Glomerular endothelial cell (primary cell): ENCODE data around the gene LAMTOR2. TPM values are rescaled to one million over a fixed set of nuclear protein-coding genes. Genes with fewer than 3 reads are reported as not detected.

Source experiments
- DNase-seq: peaks from one replicate; pipeline ENCODE4 v3.0.0-alpha.2; 2011; ENCODE audit warnings: low read depth, low spot score; ENCODE audit errors: extremely low read depth
- total RNA-seq: library from RNA; depleted of rRNA; stranded (reverse); fragments of >200 nt; gene quantifications from 2 replicates; pipeline ENCODE4 v1.2.3, GENCODE V29; 2015

Gene LAMTOR2
- total RNA-seq, 1 donor from 2014 or later: 113 TPM

DNA sequence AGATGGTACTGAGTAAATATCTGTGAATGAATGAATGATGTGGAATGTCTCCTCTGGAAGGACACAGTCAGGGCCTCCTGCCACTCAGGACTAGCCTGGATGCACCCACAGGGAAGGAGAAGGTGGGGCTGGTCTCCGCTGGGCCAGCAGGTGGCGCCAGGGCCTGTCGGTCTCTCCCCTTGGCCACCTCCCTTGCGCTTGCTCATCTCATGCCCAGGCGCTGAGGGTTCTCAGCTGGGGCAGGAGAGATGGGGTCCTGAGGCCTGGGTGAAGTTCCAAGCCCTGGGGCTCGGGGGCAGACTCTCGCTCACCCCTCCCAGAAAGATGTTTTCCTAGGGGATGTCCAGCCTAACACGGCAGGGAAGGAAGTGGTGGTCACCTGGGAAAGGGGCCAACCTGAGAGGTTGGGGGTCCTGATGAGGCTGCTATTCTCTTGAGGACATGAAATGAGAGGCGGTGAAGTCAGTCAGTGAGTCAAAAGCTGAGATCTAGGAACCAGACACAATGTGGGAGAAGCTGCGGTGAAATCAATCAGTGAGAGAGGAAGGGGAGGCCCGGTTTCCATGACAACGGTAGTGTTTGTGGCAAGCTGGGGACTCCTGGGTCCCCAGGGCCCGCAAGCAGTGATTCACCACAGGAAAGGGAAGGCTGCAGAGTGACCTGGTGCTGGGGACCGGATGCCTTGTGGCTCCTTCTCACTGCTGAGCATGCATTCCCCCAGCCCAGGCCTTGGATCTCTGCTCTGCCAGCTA is 42.2 kb downstream of the LAMTOR2 start:
- DNase-seq: no peak

DNA sequence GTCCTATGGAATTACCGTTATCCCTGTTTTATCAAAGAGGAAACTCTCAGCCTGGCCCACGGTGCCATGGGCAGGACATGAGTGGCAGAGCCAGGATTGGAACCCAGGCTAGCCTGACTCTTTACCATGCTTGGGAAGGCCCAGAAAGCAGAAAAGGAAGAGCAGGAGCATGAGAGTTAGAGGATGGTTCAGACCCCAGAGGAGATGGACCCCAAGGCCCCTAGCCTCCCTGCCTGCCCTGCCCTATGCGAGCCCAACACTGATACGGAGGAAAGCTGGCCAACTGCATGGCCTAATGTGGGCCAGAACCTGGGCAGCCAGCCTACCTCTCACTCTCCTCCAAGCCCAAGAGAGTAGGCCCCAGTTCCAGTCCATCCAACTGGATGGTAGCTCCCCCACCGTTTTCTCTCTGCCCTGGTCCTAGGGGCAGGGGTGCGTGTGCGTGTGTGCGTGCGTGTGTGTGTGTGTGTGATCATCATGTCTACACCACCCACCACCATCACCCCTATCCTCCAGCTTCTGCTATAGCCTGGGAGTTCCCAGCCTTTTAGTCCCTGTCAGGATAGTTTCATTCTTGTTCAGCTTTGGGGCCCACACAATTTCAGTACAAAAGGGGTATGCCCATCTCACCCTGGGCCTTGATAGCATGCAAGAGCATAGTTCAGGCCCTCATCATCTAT is 43.1 kb downstream of the LAMTOR2 start:
- no peak for DNase-seq

DNA sequence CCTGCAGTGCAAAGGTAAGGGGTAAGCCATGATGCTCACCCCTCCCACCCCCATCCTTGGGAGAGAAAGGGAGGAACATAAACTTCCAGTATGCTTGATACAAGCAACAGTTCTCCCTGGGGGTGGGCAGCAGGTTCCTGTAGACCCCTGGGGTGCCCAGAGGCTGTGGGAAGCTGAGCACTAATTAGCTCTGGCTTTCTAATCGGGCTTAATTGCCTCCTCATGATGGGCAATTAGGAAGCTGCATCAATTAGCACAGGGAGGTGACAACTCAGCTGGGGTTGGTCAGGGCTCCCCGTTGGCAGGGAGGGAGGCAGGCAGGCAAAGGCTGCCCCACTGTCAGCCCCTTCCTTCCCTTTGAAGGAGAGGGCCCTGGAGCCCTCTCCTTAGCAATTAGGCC is 44.2 kb downstream of the LAMTOR2 start:
- no peak for DNase-seq

DNA sequence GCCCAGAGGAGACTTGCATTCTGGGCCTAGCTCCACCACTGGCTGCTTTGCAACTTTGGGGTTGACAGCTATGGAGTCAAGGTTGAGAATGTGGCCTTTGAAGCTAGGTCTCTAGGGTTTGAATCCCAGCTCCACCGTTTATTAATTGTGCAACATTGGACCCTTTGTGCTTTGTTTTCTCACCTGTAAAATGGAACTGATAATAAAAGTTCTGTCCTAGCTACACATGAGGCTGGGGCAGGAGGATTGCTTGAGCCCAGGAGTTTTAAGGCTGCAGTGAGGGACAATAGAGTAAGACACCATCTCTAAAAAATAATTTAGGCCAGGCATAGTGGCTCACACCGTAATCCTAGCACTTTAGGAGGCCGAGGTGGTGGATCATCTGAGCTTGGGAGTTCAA is 44.7 kb downstream of the LAMTOR2 start:
- no peak for DNase-seq

DNA sequence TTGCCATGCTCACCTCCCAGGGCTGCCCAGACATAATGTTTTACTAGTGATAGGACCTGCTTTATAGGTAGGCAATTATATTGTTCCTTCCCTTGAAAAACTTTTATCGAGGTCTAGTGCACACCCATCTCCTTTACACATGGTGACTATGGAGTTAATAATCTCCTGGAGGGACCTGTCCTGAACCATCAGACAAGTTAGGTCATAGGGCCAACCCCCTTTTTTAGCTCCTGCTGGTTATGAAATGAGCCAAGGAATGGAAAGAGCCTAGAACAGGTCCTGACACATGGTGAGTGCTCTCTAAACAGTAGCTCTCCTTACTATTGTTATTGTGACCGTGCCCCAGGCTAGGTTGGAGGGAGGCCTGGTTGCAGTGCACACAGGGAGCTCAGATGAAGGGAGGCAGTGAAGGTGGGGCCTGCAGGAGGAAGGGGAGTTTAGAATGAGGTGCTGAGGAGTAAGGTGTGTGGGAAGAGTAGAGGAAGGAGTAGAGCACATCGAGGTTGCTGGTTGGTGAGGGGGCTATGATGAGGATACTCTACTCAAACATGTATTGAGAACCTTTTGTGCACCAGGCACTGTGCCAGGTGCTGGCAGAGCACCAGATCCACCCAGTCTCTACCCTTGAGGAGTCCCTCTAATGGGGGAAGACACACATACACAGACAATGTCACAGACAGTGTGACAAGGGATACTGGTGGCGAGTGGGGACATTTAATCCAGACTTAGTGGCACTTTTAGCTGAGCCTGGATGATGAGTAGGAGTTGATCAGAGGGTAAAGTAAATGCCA is 45.8 kb downstream of the LAMTOR2 start:
- no peak for DNase-seq

DNA sequence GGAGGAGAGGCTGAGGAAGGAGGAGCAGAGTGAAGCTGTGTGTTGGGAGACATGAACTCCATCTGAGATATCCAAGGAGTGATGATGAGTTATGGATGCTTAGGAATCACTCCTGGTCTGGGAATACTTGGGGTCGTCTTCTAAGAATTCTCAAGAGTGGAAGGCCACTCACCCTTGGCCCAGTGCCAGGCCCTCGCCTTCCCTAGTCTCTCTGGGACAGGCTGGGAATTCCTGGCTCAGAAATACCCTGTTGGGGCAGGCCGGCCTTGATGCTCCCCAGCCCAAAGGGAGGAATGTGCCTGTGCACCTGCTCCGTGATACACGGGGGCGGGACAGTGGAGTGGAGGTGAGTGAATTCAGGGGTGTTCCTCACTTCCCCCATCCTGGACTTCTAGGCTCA is 47.3 kb downstream of the LAMTOR2 start:
- no peak for DNase-seq

DNA sequence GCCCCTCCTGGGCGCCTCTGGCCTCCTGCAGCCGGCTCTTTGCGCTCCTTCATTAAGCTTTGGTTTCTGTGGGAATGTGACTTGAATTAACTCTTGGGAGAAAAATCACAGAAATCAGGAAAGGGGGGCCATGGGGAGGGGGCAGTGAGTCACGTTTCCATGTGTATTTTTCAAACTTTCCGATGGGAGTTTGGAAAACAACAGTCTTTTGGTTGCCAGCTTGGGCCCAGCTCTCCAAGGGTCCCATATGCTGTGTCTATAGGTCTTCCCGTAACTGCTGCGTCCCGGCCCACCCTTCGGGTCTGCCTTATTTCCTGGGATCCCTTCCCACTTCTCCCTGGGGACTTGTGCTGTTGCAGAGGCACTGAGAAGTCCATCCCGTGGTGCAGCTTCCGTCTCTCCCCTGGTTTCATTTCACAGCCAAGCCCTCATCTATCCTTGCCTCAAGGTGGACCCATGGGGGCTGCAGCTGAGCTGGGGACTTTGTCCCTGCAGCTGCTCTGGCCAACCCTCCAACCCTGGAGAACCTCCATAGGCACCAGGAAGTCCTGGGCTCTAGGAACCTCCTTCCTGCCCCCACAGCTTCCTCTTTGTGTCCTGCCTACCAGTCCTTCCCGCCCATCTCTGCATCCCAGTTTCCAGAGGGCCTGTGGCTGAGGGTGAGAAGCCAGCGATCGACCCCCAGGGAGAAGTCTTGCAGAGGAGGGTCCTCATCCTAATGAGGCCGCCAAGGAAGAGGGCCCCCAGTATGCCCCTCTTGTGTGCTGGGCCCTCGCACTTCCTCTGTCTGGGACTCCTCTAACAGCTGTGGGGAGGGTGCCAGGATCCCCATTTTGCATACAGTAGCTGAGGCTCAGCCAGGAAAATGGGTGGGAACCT is 48.3 kb downstream of the LAMTOR2 start:
- DNase-seq: no peak

DNA sequence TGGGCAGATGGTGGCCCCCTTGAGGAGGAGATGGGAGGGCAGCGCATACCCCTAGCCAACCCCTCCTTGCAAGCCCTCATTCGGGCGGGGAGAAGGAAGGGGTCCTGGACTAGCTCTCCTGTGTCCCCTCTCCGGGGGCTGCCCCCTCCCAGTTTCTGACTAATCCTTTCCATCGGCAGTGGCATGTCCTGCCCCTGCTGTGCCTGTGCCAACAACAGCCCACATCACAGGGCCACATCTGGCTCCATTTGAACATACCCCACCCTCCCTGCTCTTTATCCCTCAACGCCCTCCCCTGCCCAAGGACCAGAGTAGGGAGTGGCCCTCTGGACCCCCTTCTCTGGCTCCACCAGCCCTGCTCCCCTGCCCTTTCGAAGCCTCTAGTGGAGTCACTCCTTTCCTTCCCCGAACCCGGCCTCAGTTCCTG is 49.0 kb downstream of the LAMTOR2 start:
- DNase-seq: no peak

DNA sequence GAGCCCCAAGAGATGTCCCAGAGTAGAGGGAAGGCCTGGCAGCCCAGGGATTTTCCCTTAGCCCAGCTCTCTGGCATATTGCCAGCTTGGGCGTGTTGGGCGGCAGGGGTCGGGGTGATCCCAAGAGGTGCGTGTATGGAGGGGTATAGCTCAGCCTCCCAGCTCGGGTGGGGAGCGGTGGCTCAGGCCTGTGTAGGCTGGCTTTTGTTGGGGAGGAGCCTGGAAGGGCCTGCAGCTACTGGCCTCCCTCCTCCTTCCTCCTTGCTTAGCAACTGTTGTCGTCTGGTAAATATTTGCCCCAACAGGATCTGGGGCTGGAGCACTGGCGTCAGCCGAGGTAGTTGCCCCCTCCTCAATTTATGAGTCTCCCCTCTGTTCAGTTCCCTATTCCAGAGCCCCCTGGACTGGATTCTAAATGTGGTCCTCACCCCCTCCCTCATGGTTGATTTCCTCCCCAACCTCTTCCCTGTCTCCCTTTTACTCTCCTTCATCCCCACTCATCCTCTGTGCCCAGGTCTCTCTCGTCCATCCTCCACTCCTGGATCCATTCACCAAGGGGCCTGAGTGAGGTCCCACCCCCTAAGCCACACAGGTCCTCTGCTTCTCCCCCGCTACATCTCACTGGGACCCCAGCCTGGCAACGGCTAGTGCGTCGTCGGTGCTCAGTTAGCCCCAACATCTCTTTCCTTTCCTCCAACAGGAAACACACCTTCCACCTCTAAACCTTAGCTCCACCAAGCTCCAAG is 49.7 kb downstream of the LAMTOR2 start:
- no peak for DNase-seq

DNA sequence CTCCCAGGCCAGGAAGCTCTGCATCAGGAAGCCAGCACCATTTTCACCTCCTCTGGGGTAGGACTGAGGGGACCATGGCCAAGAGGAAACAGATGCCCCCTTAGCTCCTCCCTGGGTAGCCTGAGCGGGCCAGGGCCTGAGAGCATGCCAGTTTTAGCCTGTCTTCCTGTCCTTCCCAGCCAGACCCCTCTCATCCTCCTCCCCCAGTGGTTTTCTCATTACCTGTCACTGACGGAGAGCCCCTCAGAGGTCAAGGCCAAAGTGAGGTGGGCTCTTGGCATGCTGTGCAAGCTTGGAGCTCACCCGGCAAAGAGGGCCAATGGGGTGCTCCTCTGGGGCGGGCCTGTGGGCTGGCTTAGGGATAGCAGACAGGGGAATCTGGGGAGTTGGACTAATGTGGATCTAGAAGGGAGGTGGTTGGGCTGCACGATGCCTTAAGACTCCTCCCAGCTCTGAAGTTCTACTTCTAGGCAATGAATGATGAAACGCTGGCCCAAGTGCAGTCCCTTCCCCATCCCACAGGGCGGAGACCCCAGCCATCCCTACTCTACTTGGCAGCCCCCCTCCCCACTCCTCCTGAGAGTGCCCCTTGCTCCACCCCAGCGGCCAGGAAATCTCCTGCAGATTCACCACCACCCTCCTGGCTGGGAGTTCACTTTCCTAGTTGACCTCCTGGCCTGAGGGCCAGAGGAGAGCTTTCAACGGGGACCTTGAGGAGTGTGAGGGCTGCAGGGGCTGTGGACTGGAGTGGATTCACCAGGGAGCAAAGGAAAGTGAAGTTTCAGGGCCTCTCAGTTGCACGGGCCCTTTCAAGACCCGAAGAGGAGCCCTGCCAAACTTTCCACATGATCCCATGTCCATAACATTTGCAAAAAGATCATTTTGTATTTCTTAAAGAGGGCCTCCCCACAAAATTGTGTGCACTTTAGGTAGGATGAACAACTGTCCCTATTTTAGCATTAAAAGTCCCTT is 50.6 kb downstream of the LAMTOR2 start:
- DNase-seq: no peak

DNA sequence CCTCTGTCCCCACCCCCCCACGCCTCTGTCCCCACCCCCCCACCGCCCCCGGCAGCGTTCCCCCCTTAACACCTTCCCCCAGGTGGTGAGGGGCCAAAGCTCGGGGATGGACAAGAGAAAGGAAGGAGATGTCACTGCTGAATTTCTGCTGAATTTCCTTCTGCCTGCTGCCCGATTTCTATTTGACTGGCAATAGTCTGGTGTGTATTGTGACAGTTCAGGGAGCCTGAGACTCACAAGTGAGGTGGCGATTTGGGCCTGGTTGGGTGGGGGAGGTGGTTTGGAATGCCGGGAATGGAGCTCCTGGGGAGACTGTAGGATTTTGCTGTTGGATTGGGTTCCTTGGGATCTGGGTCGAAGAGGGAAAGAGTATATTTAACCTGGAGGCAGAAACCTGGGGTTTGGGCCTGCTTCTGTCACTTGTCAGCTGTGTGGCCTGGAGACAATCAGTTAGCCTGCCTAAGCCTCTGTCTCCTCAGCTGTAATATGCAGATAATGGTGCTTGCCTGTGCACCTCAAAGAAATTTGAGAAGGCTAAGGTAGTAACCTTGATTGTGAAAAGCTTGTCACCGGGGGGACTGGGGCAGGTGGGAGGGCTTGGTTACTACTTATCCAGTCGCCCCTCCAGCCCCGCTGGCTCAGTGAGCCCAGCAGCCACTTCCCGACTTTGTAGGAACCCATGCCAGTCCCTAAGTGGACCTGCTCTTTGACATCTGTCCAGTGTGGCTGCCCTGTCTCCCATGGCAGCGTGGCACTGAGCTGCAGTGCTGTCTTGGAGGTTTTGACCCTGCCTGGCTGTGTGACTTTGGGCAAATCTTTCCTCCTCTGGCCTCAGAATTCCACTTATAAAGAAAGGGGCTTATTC is 52.3 kb downstream of the LAMTOR2 start:
- no peak for DNase-seq

DNA sequence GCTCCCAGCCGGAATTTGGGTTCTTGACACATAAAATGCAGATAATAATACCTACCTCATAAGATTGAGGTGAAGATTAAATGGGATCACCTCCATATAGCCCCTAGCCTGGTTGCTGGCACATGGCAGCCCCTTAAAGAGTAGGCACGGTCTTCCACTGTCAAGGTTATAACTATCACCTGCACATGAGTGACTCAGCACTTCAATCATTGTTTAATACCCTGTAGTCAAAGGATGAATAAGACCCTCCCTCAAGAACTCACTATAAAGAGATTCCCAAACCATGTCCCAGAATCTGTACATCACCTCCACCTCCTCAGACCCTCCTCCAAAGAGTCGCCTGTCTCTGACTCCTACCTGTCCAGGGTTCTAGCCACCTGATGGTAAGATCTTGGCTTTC is 53.5 kb downstream of the LAMTOR2 start:
- DNase-seq: no peak

Other genes with a start within 250 kb of the LAMTOR2 start
- 28.0 and 34.2 TPM in 2 replicates for gene GON4L, start 197.6 kb upstream of the LAMTOR2 start, total RNA-seq
- 31.2 and 34.4 TPM in 2 replicates for gene SYT11, start 195.2 kb upstream of the LAMTOR2 start, total RNA-seq
- gene RIT1, start 143.4 kb upstream of the LAMTOR2 start, total RNA-seq: 53.6 and 60.8 TPM in 2 replicates
- gene KHDC4, start 120.4 kb upstream of the LAMTOR2 start, total RNA-seq: 24.5 and 34.8 TPM in 2 replicates
- gene RXFP4, start 113.1 kb upstream of the LAMTOR2 start, total RNA-seq: not detected in 2 replicates
- 92.3 and 105 TPM in 2 replicates for gene ARHGEF2, start 76.2 kb upstream of the LAMTOR2 start, total RNA-seq
- 464 and 497 TPM in 2 replicates for gene SSR2, start 33.8 kb upstream of the LAMTOR2 start, total RNA-seq
- gene UBQLN4, start 984 bp upstream of the LAMTOR2 start, total RNA-seq: 31.0 and 34.0 TPM in 2 replicates
- not detected in 2 replicates for gene RAB25, start 6.4 kb downstream of the LAMTOR2 start, total RNA-seq
- gene MEX3A, start 27.7 kb downstream of the LAMTOR2 start, total RNA-seq: 10.5 and 11.6 TPM in 2 replicates
- gene LMNA, start 59.9 kb downstream of the LAMTOR2 start, total RNA-seq: 588 and 767 TPM in 2 replicates
- gene SEMA4A, start 98.8 kb downstream of the LAMTOR2 start, total RNA-seq: 0.93 and 1.3 TPM in 2 replicates
- gene SLC25A44, start 139.3 kb downstream of the LAMTOR2 start, total RNA-seq: 15.3 and 16.8 TPM in 2 replicates
- gene PMF1, start 158.2 kb downstream of the LAMTOR2 start, total RNA-seq: 45.1 and 59.0 TPM in 2 replicates
- gene BGLAP, start 187.4 kb downstream of the LAMTOR2 start, total RNA-seq: not detected in 2 replicates
- gene PAQR6, start 193.3 kb downstream of the LAMTOR2 start, total RNA-seq: 0.15 and 1.5 TPM in 2 replicates
- 42.3 and 63.9 TPM in 2 replicates for gene SMG5, start 228.0 kb downstream of the LAMTOR2 start, total RNA-seq
- 1.9 TPM in 2 replicates for gene TMEM79, start 229.5 kb downstream of the LAMTOR2 start, total RNA-seq
- 106 and 141 TPM in 2 replicates for gene GLMP, start 240.9 kb downstream of the LAMTOR2 start, total RNA-seq
- gene VHLL, start 244.5 kb downstream of the LAMTOR2 start, total RNA-seq: not detected in 2 replicates